Retina (tissue), 1 donor: ENCODE results near the gene RNF150.
"Not testable (repeated sequence)": the region's sequence is repeated elsewhere in the genome, so short reads cannot be mapped to it uniquely, and the experiment has no call there.

ENCODE experiments used
- DNase-seq: peaks from one replicate; pipeline ENCODE4 v3.0.0-alpha.2; 2016

Gene RNF150

GRCh38 chr4:141074098-141074878 lies 59.0 kb downstream of the RNF150 start:
- no peak for DNase-seq

DNA sequence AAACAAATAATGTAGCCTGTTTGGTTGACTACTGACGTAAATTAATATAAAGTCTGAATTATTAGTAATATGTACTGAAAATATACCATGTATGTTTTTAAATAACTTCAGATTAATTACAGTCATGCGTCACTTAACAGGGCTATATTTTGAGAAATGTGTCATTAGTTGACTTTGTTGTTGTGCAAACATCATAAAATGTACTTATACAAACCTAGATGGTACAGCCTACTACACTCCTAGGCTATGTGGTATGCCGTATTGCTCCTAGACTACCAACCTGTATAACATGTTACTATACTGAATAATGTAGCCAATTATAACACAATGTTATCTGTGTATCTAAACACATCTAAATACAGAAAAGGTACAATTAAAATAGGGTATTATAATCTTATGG lies 66.6 kb downstream of the RNF150 start:
- no peak for DNase-seq

GRCh38 chr4:141065872-141066271 lies 67.4 kb downstream of the RNF150 start:
- no peak for DNase-seq

GRCh38 chr4:141062651-141063050 lies 70.6 kb downstream of the RNF150 start:
- no peak for DNase-seq

DNA sequence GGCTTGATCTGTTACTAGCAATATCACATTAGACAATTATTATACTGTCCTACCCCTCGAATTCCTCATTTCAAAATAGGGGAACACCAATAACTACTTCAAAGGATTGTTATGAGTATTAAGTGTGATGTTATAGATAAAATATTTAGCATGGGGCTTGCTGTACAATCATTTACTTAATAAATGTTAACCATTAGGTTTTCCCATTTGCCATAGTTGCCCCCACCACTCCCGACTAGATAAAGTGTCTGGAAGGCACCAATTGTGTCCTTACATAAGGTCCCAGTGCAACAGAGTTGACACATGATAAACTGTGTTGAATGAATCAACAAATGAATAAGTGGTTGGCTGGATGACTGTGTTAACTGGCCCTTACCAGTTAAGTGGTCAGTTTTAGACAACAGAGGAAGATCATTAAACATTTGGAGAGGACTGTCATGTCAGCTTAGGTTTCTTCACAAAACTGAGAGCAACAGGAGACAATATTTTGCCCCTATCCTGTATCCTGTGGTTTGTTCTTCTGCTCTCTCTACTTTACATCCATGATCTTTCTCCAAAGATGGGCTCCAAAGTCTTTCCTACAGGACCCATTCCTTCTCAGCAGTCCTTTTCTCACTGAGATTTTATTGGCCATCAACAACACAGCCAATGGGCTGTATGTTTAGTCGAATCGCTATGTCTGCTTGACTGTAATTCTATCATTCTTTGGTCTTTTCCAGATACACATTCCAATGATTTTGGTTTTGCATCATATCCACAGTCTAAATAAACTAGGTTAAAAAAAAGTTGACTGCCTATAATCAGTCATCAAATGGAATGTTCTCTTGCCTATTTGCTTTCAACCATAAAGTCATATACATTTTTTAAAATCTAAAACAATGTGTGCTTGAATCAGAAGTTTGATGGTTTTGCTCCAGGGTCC lies 74.4 kb downstream of the RNF150 start:
- DNase-seq = no peak

GRCh38 chr4:141057582-141057981 lies 75.7 kb downstream of the RNF150 start:
- DNase-seq = no peak

GRCh38 chr4:141056473-141056872 lies 76.8 kb downstream of the RNF150 start:
- DNase-seq = no peak

GRCh38 chr4:141054446-141054845 lies 78.8 kb downstream of the RNF150 start:
- no peak for DNase-seq

GRCh38 chr4:141050999-141051398 lies 82.3 kb downstream of the RNF150 start:
- not testable (repeated sequence) for DNase-seq

DNA sequence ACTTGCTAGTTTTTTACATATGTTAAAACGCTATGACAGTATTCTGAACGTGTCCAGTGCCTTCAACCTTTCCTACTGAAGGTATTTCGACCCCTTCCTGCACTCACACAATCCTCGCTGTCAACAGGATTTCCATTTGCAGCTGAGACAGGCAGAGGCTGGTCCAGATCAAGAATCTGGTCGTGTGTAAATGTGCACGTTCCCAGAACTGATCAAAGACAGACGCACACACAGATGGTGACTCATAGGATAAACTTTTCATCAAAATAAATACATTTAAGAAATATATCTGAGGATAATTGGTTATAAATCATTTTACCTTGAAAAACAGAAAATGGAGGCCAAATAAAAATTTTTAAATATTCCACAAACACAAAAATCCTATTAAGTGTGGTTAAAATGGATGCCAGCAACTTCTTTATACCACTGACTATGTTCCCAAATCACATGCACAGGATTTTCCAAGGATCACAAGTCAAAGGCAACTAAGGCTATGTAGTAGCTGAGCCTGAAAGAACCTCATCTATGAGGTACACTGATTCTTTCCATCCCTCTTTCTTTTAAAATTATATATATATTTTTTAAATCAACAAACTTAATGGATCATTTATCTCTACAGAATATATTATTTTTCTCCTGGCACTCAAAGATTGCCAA lies 85.9 kb downstream of the RNF150 start:
- DNase-seq = peak; percentile 4

- DNase-seq = no peak
Measured at GRCh38 chr4:141046255-141046654, 87.0 kb downstream of the RNF150 start.

GRCh38 chr4:141045848-141046247 lies 87.4 kb downstream of the RNF150 start:
- DNase-seq = no peak

GRCh38 chr4:141041021-141041476 lies 92.2 kb downstream of the RNF150 start:
- no peak for DNase-seq

DNA sequence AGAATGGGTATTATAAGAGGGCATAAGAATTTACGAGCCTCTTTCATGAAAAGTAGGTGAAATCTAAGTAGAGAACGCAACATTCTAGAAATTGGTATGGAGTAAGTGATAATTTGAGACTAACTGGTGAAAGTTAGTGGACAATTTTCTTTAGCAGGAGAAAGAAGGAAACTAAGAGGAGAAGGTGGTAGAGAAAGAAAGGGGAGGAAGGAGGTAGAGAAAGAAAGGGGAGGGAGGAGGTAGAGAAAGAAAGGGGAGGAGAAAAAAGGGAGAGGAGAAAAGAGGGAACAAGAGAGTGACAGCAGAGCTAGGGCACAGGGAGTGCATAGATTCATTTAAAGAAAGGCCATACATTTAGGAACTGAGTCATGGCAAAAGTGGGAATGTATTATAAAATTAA lies 94.1 kb downstream of the RNF150 start:
- no peak for DNase-seq

GRCh38 chr4:141038428-141038827 lies 94.8 kb downstream of the RNF150 start:
- DNase-seq = no peak

DNA sequence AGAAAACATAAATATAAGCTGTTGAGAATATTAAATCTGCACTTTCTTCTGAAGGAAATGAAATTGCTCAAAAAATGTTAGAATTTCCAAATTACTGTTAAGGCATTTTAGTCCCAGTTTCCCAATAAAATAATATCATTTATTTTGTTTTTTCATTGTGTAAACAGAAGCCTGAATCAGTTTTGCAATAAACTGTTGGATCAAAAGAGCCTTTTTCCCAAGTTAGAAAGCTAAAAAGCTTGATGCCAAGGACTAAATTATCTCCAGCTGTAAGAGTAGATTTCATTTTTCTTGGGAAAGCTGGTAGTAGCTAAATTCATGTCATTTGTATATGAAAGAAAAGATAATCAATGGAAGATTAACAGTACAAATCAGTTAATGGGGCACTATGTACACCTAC lies 95.8 kb downstream of the RNF150 start:
- no peak for DNase-seq

- DNase-seq = no peak
Measured at GRCh38 chr4:141036786-141037185, 96.5 kb downstream of the RNF150 start.

- DNase-seq = no peak
Measured at GRCh38 chr4:141035920-141036319, 97.3 kb downstream of the RNF150 start.

GRCh38 chr4:141028024-141028529 lies 105.2 kb downstream of the RNF150 start:
- DNase-seq = no peak

DNA sequence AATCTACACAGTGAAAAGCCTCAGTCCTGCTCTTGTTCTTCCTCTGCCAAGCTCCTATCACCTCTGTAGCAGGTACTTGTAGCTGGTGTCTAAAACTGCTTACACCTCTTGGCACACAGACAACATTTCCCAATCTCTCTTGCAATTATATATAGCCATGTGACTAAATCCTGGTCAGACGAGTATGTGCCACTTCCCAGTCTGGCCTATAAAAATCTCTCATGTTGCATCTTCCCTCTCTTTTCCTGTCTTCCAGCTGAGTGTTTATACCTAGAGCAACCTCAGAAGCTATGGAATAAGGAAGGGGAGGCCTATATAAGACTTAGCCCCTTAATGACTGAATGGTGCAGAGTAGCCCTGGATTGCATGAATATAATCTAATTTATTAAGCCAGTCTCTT lies 105.8 kb downstream of the RNF150 start:
- DNase-seq = no peak

DNA sequence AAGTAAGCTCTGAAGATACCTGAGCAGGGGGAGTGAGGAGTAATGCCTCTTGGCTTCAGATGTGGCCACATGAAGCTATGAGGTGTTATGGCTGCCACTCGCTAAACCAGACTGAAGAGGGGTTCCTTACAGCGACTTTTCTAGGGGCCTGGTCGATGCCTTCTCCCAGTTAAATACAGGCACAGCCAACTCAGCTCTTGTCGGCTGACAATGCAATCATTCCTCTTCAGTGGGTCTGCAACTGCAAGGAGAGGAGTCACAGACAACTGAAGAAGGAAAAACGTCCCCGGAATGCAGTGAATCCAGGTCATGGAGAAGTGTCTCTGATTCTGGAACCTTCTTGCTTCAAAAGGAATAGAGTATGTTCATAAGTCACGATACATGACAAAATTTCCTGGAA lies 106.4 kb downstream of the RNF150 start:
- peak; percentile 37 for DNase-seq

DNA sequence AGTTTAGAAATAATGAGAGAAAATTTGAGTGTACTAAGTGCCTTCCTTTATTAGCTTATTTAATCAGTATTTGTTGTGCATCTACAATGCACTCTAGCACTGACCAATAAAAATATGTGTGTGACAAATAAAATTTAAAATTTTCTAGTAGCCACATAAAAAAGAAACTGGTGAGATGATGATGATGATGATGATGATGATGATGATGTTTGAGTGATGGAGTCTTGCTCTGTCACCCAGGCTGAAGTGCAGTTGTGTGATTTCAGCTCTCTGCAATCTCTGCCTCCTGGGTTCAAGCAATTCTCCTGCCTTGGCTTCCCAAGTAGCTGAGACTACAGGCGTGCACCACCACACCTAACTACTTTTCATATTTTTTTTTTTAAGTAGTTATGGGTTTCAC lies 110.2 kb downstream of the RNF150 start:
- DNase-seq = no peak

DNA sequence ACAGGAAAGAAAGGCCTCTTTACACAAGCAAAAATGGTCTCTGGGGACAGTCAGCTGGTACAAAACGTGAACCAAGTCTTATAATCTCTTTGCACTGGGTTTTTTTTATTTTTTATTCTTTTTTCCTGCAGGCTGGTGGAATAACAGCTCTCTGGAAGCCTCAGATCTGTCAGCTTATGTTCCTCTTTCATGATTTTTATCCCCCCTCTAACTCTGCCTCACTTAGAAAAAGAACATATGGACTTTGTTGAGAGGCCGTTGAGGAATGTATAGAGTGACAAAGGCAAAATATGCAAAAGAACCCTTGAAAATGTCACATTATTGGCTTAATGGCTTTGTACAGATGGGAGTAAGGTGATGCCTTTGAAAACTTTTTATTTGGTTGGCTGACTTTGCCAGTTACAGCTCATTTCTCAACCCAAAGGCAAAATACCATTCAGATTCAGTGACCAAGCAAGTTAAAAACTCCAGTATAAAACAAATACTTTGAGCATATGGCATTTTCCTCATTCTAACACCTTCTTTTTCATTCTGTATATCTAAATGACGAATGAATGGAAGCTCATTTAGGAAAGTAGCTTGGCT lies 111.1 kb downstream of the RNF150 start:
- no peak for DNase-seq
